HG03439 (cell line): ENCODE data around the gene PPP2R3B.
A peak's percentile ranks its signal among the peaks of the same experiment; 100 is the strongest.
"Not testable (repeated sequence)": the region's sequence is repeated elsewhere in the genome, so short reads cannot be mapped to it uniquely, and the experiment has no call there.

ENCODE experiments used
- ATAC-seq: cut with Tn5 transposase; IDR thresholded peaks from one replicate; pipeline ENCODE4 v1.9.1; 2021; ENCODE audit warnings: mild to moderate bottlenecking, moderate library complexity; ENCODE audit not compliant: unreplicated experiment

PPP2R3B gene

DNA sequence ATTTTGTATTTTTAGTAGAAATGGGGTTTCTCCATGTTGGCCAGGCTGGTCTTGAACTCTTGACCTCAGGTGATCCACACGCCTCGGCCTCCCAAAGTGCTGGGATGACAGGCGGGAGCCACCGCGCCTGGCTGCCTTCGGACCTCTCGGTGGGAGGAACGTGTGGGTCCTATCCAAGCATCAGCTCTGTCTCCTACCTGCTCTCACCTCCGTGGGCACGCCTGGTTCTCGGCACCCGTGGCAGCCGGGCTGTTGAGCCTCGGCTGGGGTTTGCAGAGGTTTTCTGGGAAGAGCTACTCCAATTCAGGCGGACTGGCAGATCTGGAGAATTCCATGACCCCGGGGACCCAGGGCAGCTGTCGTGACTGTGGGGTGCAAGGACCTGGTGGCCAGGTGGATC is 23.6 kb upstream of the PPP2R3B start:
- ATAC-seq, result no peak

- no peak for ATAC-seq
Observed at GRCh38 chrX:405149-405548, 18.4 kb upstream of the PPP2R3B start.

- ATAC-seq, result no peak
Observed at GRCh38 chrX:404656-405055, 17.9 kb upstream of the PPP2R3B start.

- no peak for ATAC-seq
Observed at GRCh38 chrX:402857-403256, 16.1 kb upstream of the PPP2R3B start.

DNA sequence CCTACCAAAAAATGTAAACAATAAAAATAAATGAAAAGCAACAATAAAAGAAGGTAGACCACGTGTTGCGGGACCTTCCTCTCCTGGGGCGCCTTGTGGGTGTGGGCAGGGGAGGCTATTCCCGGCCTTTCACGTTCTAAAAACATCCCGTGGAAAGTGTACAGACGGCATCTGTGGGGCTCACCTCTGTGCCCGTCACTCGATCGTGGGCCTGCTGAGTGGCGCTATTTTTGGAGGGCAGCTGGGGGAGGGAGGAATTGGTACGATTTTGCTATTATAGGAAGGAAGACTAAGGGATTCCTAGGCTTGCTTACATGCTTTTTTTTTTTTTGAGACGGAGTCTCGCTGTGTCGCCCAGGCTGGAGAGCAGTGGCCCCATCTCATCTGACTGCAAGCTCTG is 13.6 kb upstream of the PPP2R3B start:
- no peak for ATAC-seq

DNA sequence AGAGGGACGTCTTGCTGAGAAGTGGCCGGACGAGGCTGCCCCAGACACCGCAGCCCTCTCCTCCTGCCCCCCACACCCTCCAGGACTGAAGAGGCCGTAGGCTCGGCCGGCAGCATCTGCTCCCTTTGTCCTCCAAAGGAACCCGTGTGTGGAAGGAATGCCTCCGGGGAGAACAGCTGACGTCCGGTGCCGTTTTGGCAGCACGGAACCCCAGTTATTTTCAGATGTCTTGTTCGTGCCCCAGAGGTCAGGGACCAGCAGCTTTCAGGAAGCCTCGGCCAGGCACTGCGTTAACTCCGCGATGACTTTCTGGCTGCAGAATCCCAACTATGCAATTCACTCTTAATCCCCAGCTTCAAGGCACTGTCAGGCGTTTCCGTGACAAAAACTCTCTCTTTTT is 10.9 kb upstream of the PPP2R3B start:
- no peak for ATAC-seq

DNA sequence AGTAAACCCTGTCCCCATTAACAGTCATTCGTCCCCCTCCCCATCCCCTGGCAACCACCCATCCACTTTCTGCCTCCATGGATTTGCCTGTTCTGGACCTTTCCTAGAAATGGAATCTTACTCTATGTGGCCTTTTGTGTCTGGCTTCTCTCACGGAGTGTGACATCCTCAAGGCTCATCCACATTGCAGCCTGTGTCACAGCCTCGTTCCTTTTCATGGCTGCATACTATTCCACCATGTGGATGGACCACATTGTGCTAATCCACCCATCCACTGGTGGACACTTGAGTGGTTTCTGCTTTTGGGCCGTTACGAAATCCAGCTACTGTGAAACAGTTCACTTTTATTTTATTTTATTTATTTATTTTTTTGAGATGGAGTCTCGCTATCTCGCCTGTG is 8.1 kb upstream of the PPP2R3B start:
- ATAC-seq, result no peak

GRCh38 chrX:392575-392846 is 5.8 kb upstream of the PPP2R3B start:
- no peak for ATAC-seq

- ATAC-seq, result no peak
Observed at GRCh38 chrX:391717-392574, 5.2 kb upstream of the PPP2R3B start.

DNA sequence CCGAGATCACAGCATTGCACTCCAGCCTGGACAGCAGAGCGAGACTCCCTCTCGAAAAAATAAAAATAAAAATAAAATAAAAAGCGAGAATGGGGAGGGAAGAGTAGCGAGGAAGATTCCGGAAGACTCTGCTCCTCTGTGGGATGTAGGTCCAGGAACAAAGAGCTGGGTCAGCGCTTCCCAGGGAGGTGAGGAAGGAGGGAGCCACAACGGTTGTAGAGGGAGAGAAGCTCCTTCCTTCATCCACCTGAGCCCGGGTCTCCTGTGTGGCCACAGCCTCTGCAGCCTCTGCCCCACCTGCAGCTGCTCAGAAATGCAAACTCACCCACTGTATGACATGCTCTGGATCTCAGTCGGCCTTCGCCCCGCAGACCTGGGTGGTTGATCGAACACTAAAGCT is 3.8 kb upstream of the PPP2R3B start:
- ATAC-seq, result no peak

DNA sequence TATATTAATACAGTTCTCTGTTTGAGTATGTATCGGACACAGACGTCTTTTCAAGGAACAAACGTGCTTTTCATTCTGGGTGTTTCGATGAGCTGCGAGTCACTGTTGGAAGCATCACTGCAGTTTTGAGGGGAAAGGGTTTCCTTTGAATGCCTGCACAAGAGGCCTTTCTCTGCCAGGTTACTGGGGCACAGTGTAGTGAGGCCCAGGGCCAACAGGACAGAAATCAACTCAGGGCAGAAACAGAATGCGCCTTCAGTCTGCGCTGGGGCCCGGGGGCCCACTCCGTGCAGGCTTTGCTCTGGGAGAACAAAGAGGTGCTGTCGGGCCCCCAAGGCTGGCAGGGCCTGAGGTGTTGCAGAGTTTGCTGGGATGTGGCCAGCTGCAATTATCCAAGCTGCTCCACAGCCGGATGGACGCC is 2.3 kb upstream of the PPP2R3B start:
- no peak for ATAC-seq

GRCh38 chrX:387729-388128 is 1.0 kb upstream of the PPP2R3B start:
- ATAC-seq, result no peak

DNA sequence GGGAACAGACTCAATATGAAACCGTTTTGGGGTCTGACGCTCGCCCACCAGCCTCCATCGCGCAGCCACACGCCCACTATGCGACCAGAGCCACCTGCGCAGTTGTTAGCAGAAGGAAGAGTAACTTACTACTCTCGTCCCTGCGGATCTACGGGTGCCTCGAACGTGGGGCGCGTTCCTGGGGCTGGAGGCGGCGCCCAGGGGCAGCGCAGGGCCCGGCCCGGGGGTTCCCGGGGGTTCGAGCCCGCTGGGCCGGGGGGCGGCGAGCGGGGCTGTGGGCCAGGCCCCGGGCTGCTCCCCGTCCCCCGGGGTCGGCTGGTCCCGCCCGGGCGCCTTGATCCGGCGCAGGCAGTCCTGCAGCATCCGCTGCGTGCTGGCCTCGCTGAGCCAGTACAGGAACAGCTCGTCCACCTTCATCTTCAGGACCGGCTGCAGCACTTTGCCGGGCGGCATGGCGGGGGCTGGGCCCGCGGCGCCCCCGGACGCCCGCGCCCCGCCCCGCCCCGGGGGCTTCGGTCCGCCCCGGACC is 404 bp downstream of the PPP2R3B start:
- peak; percentile 33 for ATAC-seq

DNA sequence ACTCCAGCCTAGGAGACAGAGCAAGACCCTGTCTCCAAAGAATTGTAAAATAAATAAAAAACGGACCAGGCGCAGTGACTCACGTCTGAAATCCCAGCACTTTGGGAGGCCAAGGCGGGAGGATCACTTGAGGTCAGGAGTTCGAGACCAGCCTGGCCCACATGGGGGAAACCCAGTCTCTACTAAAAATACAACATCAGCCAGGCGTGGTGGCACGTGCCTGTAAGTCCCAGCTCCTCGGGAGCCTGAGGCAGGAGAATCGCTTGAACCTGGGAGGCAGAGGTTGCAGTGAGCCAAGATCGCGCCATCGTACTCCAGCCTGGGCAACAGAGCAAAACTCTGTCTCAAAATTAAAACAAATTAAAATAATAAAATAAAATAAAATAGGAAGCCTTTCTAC is 971 bp downstream of the PPP2R3B start:
- not testable (repeated sequence) for ATAC-seq

GRCh38 chrX:384861-385260 is 1.8 kb downstream of the PPP2R3B start:
- no peak for ATAC-seq

DNA sequence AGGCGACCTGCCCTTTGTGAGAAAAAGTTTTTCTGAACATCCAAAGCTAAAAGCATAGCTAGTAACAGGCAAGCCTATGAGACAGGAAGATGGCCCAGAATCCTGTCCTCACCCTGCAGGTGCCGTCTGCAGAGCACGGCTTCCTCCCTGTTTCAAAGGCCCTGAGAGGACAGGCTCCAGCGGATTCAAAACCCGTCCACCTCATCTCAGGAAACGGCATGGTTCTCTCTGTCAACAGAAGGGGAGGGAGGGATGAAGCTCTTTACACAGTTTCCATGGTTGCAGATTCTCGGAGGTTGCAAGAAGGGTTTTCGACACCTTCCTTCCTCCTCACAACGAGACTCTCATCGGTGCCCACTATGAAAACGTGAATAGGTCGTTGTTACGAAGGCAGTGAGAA is 8.3 kb downstream of the PPP2R3B start:
- no peak for ATAC-seq

DNA sequence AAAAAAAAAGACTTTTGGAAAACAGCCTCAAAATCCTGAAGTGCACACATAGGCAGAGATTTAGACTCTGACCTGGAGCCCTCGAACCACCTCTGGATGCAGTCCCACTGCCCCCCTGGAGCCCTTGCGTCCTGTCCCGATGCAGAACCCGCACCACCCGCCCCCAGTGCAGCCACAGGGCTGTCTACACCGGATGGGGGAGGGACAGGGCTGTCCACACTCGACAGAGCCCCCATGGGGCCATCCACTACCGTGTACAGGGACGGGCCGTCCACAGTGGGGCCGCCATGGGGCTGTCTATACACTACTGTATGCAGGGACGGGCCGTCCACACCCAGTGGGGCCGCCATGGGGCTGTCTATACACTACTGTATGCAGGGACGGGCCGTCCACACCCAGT is 10.5 kb downstream of the PPP2R3B start:
- ATAC-seq, result not testable (repeated sequence)

DNA sequence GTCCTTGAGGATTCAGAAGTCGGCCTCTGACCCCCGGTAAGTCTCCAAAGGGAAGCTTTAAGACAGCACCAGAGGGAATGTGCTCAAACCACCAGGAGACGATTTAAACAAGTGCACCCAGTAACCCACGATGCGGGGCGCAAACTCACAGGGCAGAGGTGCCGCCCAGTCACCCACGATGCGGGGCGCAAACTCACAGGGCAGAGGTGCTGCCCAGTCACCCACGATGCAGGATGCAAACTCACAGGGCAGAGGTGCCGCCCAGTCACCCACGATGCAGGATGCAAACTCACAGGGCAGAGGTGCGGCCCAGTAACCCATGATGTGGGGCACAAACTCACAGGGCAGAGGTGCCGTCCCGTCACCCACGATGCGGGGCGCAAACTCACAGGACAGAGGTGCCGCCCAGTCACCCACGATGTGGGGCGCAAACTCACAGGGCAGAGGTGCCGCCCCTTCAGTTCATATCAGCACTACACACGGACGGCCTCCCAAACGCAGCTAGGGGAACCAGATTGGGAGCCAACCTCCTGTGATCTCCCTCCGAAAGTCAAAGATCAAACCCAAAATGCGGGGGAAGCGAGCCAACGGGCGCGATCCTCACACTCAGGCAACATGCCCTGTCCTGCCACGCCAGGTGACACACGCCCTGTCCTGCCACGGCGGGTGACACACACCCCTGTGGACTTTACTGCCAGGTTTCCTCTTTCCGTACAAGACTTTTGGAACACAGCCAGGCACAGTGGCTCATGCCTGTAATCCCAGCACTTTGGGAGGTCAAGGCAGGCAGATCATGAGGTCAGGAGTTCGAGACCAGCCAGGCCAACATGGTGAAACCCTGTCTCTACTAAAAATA is 11.3 kb downstream of the PPP2R3B start:
- no peak for ATAC-seq

GRCh38 chrX:374596-374995 is 12.1 kb downstream of the PPP2R3B start:
- ATAC-seq, result no peak

GRCh38 chrX:373641-374471 is 12.9 kb downstream of the PPP2R3B start:
- ATAC-seq, result no peak
